Measurements from ENCODE around the gene FRMD5. TPM values are rescaled to one million over a fixed set of nuclear protein-coding genes. Genes with fewer than 3 reads are reported as not detected.
"Not testable (repeated sequence)": the region's sequence is repeated elsewhere in the genome, so short reads cannot be mapped to it uniquely, and the experiment has no call there.

Gene FRMD5
- total RNA-seq: 0.12 TPM
- long read RNA-seq, partial matches to known transcripts: 0 of 2 reads
- long read RNA-seq, other reads (novel, unspliced or antisense): 2 of 2 reads

DNA sequence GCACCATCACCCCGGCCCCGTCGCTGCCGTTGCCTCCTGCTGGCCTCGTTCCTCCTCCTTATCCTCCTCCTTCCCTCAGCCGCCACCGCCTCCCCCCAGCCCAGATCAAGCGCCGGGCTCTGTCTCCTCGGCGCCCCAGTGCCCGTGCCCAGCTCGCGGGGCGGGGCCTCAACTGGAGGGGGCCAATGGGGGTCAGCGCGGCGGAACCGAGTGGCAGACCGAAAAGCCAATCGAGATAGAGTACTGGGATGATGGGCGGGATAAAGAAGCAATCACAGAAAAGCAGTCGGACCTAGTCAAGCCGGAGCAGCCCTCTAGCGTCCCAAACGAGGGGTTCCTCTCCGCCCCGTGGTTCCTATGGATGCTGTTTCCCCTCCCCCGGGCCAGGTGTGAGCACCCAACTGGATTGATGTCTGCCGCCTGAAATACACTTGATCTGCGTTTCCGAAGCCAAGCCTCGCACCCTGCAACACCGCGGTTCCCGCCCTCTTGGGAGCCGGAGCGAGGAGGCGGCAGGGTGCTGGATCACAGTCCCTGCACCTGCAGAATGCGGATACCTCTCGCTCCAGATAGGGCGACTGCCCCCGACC is at the start of gene FRMD5:
Gene FRMD5 (minus strand): TSS at position 121 of the 590 bp plus-strand sequence.
- TF ChIP-seq, protein P1, sequence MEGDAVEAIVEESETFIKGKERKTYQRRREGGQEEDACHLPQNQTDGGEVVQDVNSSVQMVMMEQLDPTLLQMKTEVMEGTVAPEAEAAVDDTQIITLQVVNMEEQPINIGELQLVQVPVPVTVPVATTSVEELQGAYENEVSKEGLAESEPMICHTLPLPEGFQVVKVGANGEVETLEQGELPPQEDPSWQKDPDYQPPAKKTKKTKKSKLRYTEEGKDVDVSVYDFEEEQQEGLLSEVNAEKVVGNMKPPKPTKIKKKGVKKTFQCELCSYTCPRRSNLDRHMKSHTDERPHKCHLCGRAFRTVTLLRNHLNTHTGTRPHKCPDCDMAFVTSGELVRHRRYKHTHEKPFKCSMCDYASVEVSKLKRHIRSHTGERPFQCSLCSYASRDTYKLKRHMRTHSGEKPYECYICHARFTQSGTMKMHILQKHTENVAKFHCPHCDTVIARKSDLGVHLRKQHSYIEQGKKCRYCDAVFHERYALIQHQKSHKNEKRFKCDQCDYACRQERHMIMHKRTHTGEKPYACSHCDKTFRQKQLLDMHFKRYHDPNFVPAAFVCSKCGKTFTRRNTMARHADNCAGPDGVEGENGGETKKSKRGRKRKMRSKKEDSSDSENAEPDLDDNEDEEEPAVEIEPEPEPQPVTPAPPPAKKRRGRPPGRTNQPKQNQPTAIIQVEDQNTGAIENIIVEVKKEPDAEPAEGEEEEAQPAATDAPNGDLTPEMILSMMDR (IDR thresholded peaks at IDR 0.05): no peak
- DNase-seq (peak; percentile 86), ATAC-seq (peak; percentile 98 to 99)
- no peaks in the 10 kb centered on the region for H3K36me3 ChIP-seq
- H3K27me3 ChIP-seq (ENCODE audit: low read depth): peaks cover 58% of the 10 kb centered on the region
- no peaks in the 10 kb centered on the region for H3K9me3 ChIP-seq
- H3K4me1 ChIP-seq: peaks cover 23% of the 10 kb centered on the region
- peak within 1 kb of the TSS; percentile 52 for H3K4me3 ChIP-seq
- H3K27ac ChIP-seq: no peak within 1 kb of the TSS
- intact Hi-C loops (cut with DNase I): no loop called here

DNA sequence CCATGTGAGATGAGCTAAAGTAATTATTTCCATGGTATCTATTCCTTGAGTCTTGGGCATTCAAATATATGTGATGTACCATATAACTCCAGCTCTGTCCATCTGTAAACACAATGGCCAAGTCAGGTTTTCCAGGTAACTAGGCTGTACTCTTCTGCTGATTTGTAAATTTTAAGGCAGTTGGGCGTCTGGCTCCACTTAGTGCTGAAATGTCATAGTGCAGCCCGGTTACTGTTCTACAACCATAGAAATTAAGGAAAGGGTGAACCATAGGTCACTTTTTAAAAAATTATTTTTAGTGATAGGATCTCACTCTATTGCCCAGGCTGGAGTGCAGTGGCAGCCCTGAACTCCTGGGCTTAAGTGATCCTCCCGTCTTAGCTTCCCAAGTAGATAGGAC is 48.8 kb upstream of the FRMD5 start:
- Histone ChIP-seq H3K36me3 (no peaks in the 10 kb centered on the region), H3K27me3 (ENCODE audit: low read depth) (no peaks in the 10 kb centered on the region), H3K4me1 (no peaks in the 10 kb centered on the region), H3K4me3 (no peak overlapping the region), H3K9me3 (no peaks in the 10 kb centered on the region), H3K27ac (no peak overlapping the region)
- DNase-seq (no peak), ATAC-seq (no peak)
- intact Hi-C loops (cut with DNase I): no loop called here
- TF ChIP-seq, protein P1 (IDR thresholded peaks at IDR 0.05): no peak

DNA sequence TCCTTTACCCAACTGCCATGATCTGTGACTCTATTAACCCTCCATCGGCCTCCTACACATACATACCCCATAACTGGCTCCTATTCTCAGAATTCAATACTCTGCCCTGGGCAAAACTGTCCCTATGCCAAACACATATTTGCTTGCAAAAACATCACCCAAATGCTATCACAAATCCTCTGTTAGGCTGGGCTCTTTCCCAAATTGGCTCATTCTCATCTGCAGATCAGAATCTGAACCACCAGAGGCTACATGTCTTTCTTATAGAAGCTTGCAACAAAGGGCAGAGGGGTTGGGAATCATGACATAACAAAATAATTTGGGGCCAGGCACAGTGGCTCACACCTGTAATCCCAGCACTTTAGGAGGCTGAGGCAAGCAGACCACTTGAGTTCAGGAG is 48.1 kb upstream of the FRMD5 start:
- TF ChIP-seq, protein P1 (IDR thresholded peaks at IDR 0.05): no peak
- H3K4me1 ChIP-seq: no peaks in the 10 kb centered on the region
- no peak for ATAC-seq
- intact Hi-C loops (cut with DNase I): no loop called here
- DNase-seq: no peak
- no peaks in the 10 kb centered on the region for H3K36me3 ChIP-seq
- H3K27ac ChIP-seq: no peak overlapping the region
- H3K4me3 ChIP-seq: no peak overlapping the region
- peaks cover 3% of the 10 kb centered on the region for H3K27me3 ChIP-seq (ENCODE audit: low read depth)
- H3K9me3 ChIP-seq: no peaks in the 10 kb centered on the region

DNA sequence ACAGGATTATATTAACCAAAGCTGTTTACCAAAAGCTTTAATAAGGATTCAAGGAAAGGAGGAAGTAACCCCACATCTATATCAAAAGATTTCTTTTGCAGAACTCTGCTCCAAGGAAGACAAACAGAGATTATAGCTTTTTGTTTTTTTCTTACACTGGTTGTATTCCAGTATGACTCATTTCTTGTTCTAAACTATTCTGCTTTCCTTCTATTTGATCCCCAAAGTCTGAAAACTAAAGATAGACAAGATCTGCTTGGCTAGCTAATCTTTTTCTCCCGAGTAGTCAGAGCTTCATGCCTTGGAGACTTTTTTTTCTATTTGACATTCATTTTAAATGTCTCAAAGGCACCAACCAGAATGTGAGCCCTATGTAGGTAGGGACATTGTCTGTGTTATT is 36.8 kb upstream of the FRMD5 start:
- H3K36me3 ChIP-seq: no peaks in the 10 kb centered on the region
- DNase-seq: no peak
- intact Hi-C loops (cut with DNase I): no loop called here
- ATAC-seq: no peak
- TF ChIP-seq, protein P1 (IDR thresholded peaks at IDR 0.05): no peak
- no peaks in the 10 kb centered on the region for H3K4me1 ChIP-seq
- no peaks in the 10 kb centered on the region for H3K9me3 ChIP-seq
- no peak overlapping the region for H3K27ac ChIP-seq
- H3K4me3 ChIP-seq: no peak overlapping the region
- H3K27me3 ChIP-seq (ENCODE audit: low read depth): no peaks in the 10 kb centered on the region

DNA sequence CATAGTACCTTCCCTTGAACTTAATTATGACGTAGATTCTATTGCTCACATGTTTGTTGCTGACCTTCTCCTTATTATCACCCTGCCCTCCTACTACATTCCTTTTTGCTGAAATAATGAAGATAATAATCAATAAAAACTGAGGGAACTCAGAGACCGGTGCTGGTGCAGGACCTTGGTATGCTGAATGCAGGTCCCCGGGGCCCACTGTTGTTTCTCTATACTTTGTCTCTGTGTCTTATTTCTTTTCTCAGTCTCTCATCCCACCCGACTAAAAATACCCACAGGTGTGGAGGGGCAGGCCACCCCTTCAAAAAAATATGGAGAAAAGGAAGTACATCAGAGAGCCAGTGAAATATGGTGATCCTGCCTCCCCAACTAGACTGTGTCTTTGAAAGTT is 34.2 kb upstream of the FRMD5 start:
- ATAC-seq; H3K4me3 ChIP-seq; H3K27me3 ChIP-seq (ENCODE audit: low read depth); DNase-seq; H3K27ac ChIP-seq; H3K9me3 ChIP-seq; H3K36me3 ChIP-seq; intact Hi-C loops (cut with DNase I); H3K4me1 ChIP-seq: not testable (repeated sequence)

DNA sequence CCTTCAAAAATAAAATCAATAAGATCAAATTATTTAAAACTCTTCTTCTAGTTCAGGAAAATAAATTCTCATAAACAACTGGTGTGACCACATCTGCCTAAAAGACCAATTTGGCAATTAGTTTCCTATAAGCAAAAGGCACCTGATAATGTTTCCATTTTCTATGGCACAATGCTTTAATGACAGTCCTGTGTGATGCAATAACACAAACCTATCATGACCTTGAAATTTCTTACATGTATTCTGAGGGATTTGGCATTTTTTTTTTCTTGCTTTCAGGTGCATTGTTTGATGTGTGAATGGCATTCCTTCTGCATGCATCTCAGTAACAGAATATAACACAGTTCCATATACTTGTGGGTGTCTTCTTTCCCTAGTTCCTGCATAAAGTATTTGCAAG is 32.5 kb upstream of the FRMD5 start:
- no peak for ATAC-seq
- no peak overlapping the region for H3K4me3 ChIP-seq
- intact Hi-C loops (cut with DNase I): no loop called here

DNA sequence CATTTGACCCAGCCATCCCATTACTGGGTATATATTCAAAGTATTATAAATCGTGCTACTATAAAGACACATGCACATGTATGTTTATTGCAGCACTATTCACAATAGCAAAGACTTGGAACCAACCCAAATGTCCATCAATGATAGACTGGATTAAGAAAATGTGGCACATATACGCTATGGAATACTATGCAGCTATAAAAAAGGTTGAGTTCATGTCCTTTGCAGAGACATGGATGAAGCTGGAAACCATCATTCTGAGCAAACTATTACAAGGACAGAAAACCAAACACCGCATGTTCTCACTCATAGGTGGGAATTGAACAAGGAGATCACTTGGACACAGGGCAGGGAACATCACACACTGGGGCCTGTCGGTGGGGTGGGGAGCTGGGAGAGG is 31.9 kb upstream of the FRMD5 start:
- H3K27me3 ChIP-seq (ENCODE audit: low read depth); H3K9me3 ChIP-seq; DNase-seq; ATAC-seq; H3K4me1 ChIP-seq; intact Hi-C loops (cut with DNase I); H3K4me3 ChIP-seq; H3K36me3 ChIP-seq; H3K27ac ChIP-seq: not testable (repeated sequence)

More for the DNA sequence above, 32.5 kb upstream of the FRMD5 start:
- H3K27me3 ChIP-seq (ENCODE audit: low read depth): no peaks in the 10 kb centered on the region
- no peaks in the 10 kb centered on the region for H3K4me1 ChIP-seq
- no peaks in the 10 kb centered on the region for H3K36me3 ChIP-seq
- no peak overlapping the region for H3K27ac ChIP-seq
- H3K9me3 ChIP-seq: no peaks in the 10 kb centered on the region
- TF ChIP-seq, protein P1 (IDR thresholded peaks at IDR 0.05): no peak
- DNase-seq: no peak

Measured in lower lobe of right lung (tissue), 2 donors.